Right lobe of liver (tissue), 4 donors: ENCODE data around the gene FUCA2.

Experiments used
- POLR2A ChIP-seq: fragments of 450-650 bp; IDR thresholded peaks from one replicate; pipeline ENCODE4 v1.6.1; 2017; ENCODE audit warnings: antibody characterized with exemption, mild to moderate bottlenecking
- TF ChIP-seq, protein P1 (sequence below), 4 donors: fragments of 200-600 bp in 3 of 4; fragments of 450-650 bp in 1 of 4; IDR thresholded peaks; one replicate each; pipeline versions ENCODE4 v1.5.1 to v1.8.0; 2016 to 2022; ENCODE audit warnings: antibody characterized with exemption in 4 of 4, mild to moderate bottlenecking in 2 of 4
- donor health status: DM: no; HTN: no; CAD: no.
- donor health status: DM: no; HTN: no; CAD: no.
- donor health status: DM: no; HTN: yes; CAD: no.

- TF ChIP-seq, protein P1, sequence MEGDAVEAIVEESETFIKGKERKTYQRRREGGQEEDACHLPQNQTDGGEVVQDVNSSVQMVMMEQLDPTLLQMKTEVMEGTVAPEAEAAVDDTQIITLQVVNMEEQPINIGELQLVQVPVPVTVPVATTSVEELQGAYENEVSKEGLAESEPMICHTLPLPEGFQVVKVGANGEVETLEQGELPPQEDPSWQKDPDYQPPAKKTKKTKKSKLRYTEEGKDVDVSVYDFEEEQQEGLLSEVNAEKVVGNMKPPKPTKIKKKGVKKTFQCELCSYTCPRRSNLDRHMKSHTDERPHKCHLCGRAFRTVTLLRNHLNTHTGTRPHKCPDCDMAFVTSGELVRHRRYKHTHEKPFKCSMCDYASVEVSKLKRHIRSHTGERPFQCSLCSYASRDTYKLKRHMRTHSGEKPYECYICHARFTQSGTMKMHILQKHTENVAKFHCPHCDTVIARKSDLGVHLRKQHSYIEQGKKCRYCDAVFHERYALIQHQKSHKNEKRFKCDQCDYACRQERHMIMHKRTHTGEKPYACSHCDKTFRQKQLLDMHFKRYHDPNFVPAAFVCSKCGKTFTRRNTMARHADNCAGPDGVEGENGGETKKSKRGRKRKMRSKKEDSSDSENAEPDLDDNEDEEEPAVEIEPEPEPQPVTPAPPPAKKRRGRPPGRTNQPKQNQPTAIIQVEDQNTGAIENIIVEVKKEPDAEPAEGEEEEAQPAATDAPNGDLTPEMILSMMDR (IDR thresholded peaks at IDR 0.05): no peak
- peak; percentile 72 for TF ChIP-seq POLR2A
These were observed 60.8 kb downstream of the FUCA2 start, which contains the start of the genes ADAT2 and PEX3 for GRCh38 chr6:143450453-143451371.
